Renal cortex interstitium (tissue), 11 donors: Measurements from ENCODE around the gene SLC25A51. TPM values are rescaled to one million over a fixed set of nuclear protein-coding genes. Genes with fewer than 3 reads are reported as not detected.

Experiments used
- DNase-seq, 11 donors: peaks; one replicate each; pipeline ENCODE4 v3.0.0-alpha.2; 2013; ENCODE audit warnings: low read depth in 9 of 11, low spot score in 4 of 11; ENCODE audit errors: extremely low read depth in 1 of 11
- polyA plus RNA-seq, 3 donors: library from polyadenylated mRNA; unstranded; fragments of 120-200 nt; gene quantifications; one replicate each; pipeline ENCODE4 v1.2.1, GENCODE V29; 2013; ENCODE audit not compliant: insufficient read length in 3 of 3

Gene SLC25A51
- polyA plus RNA-seq, 3 donors: 16.6 to 19.5 (median 17.9) TPM

- DNase-seq: no peak
Measured at GRCh38 chr9:37923118-37923795, 19.3 kb upstream of the SLC25A51 start.

GRCh38 chr9:37922363-37923117 is 18.6 kb upstream of the SLC25A51 start:
- DNase-seq: no peak

GRCh38 chr9:37921546-37922300 is 17.8 kb upstream of the SLC25A51 start:
- no peak for DNase-seq

- no peak for DNase-seq
Measured at GRCh38 chr9:37921168-37921510, 17.2 kb upstream of the SLC25A51 start.

- no peak for DNase-seq
Measured at GRCh38 chr9:37920471-37921167, 16.7 kb upstream of the SLC25A51 start.

- DNase-seq: no peak
Measured at GRCh38 chr9:37919956-37920335, 16.0 kb upstream of the SLC25A51 start.

GRCh38 chr9:37919246-37919955 is 15.5 kb upstream of the SLC25A51 start:
- no peak for DNase-seq

- no peak for DNase-seq
Measured at GRCh38 chr9:37918665-37919170, 14.8 kb upstream of the SLC25A51 start.

GRCh38 chr9:37917801-37918664 is 14.1 kb upstream of the SLC25A51 start:
- DNase-seq: no peak

GRCh38 chr9:37917313-37917731 is 13.4 kb upstream of the SLC25A51 start:
- no peak for DNase-seq

- DNase-seq: no peak
Measured at GRCh38 chr9:37916471-37917312, 12.8 kb upstream of the SLC25A51 start.

- DNase-seq: no peak
Measured at GRCh38 chr9:37915911-37916470, 12.1 kb upstream of the SLC25A51 start.

GRCh38 chr9:37914701-37915358 is 10.9 kb upstream of the SLC25A51 start:
- DNase-seq: no peak

- DNase-seq: no peak
Measured at GRCh38 chr9:37914154-37914551, 10.2 kb upstream of the SLC25A51 start.

- peak; percentile 72 to 92 (median 78) for DNase-seq
Measured at GRCh38 chr9:37913480-37914153, 9.7 kb upstream of the SLC25A51 start.

GRCh38 chr9:37911271-37911681 is 7.3 kb upstream of the SLC25A51 start:
- DNase-seq: no peak
